ENCODE measurements around the gene DENND6B. TPM values are rescaled to one million over a fixed set of nuclear protein-coding genes. Genes with fewer than 3 reads are reported as not detected.
A peak's percentile ranks its signal among the peaks of the same experiment; 100 is the strongest.

Gene DENND6B
- total RNA-seq, 2 donors from 2014 or later = 9.6 to 19.6 TPM

- intact Hi-C loops (cut with DNase I) = no loop called here
- Histone ChIP-seq H3K27ac (no peak overlapping the region), H3K9me3 (no peaks in the 10 kb centered on the region), H3K27me3 (replicated peaks; ENCODE audit: insufficient read depth) (no peaks in the 10 kb centered on the region), H3K36me3 (peaks cover 23 to 58% of the 10 kb centered on the region in 2 donors), H3K4me1 (replicated peaks) (peaks cover 14% of the 10 kb centered on the region), H3K4me3 (no peak overlapping the region)
- DNase-seq (ENCODE audit: low spot score) = no peak
- no peak for TF ChIP-seq CTCF (IDR thresholded peaks at IDR 0.05)
- no peak for TF ChIP-seq POLR2AphosphoS5 (IDR thresholded peaks at IDR 0.05)
- no peak for TF ChIP-seq POLR2A (IDR thresholded peaks at IDR 0.05)
- 79% methylated on average over 20 of the region's 21 CpGs for WGBS
Measured at GRCh38 chr22:50286275-50286674, 40.5 kb downstream of the DENND6B start.

- H3K27me3 ChIP-seq (replicated peaks; ENCODE audit: insufficient read depth) = no peaks in the 10 kb centered on the region
- intact Hi-C loops (cut with DNase I) = no loop called here
- no peak for TF ChIP-seq POLR2A (IDR thresholded peaks at IDR 0.05)
- no peaks in the 10 kb centered on the region for H3K9me3 ChIP-seq
- DNase-seq (ENCODE audit: low spot score) = no peak
- peaks cover 14% of the 10 kb centered on the region for H3K4me1 ChIP-seq (replicated peaks)
- no peak overlapping the region for H3K27ac ChIP-seq
- WGBS = 88% methylated on average over 30 of the region's 34 CpGs
- peaks cover 27 to 64% of the 10 kb centered on the region in 2 donors for H3K36me3 ChIP-seq
- H3K4me3 ChIP-seq = no peak overlapping the region
Measured at GRCh38 chr22:50285568-50286229, 41.1 kb downstream of the DENND6B start.

DNA sequence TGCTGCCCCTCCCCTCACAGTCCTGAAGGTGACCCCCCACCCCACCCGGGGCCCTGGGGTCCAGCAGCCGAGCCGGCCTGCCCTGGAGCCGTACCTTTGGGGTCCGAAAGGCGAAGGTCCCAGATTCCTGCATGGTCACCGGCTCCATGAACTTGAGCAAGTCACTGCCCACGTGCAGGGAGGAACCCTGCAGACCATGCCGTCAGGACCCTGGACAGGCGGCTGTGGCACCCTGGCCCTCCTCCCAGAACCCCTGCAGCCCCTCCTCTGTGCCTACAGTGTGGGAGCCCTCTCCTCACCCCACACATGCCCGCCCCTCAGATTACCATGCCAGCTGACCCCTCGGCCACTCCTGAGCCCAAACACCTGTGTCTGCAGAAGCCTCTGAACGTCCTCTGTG lies 42.3 kb downstream of the DENND6B start:
- 80% methylated on average over 12 of the region's 13 CpGs for WGBS
- Histone ChIP-seq H3K4me1 (replicated peaks) (peaks cover 14% of the 10 kb centered on the region), H3K36me3 (peaks cover 37 to 68% of the 10 kb centered on the region in 2 donors), H3K9me3 (no peaks in the 10 kb centered on the region), H3K4me3 (no peak overlapping the region), H3K27me3 (replicated peaks; ENCODE audit: insufficient read depth) (no peaks in the 10 kb centered on the region), H3K27ac (no peak overlapping the region)
- no peak for TF ChIP-seq POLR2AphosphoS5 (IDR thresholded peaks at IDR 0.05)
- TF ChIP-seq POLR2A (IDR thresholded peaks at IDR 0.05) = no peak
- TF ChIP-seq CTCF (IDR thresholded peaks at IDR 0.05) = no peak
- intact Hi-C loops (cut with DNase I) = no loop called here
- DNase-seq (ENCODE audit: low spot score) = no peak

- intact Hi-C loops (cut with DNase I) = no loop called here
- Histone ChIP-seq H3K27ac (peak overlapping the region in 1 of 2 donors; percentile 63), H3K4me3 (no peak overlapping the region), H3K4me1 (replicated peaks) (peaks cover 14% of the 10 kb centered on the region), H3K9me3 (no peaks in the 10 kb centered on the region), H3K27me3 (replicated peaks; ENCODE audit: insufficient read depth) (no peaks in the 10 kb centered on the region), H3K36me3 (peaks cover 33 to 65% of the 10 kb centered on the region in 2 donors)
- no peak for DNase-seq (ENCODE audit: low spot score)
- TF ChIP-seq POLR2A (IDR thresholded peaks at IDR 0.05) = no peak
- no peak for TF ChIP-seq POLR2AphosphoS5 (IDR thresholded peaks at IDR 0.05)
- no peak for TF ChIP-seq CTCF (IDR thresholded peaks at IDR 0.05)
- 86% methylated on average over 30 of the region's 30 CpGs for WGBS
Measured at GRCh38 chr22:50283821-50284220, 43.0 kb downstream of the DENND6B start.

DNA sequence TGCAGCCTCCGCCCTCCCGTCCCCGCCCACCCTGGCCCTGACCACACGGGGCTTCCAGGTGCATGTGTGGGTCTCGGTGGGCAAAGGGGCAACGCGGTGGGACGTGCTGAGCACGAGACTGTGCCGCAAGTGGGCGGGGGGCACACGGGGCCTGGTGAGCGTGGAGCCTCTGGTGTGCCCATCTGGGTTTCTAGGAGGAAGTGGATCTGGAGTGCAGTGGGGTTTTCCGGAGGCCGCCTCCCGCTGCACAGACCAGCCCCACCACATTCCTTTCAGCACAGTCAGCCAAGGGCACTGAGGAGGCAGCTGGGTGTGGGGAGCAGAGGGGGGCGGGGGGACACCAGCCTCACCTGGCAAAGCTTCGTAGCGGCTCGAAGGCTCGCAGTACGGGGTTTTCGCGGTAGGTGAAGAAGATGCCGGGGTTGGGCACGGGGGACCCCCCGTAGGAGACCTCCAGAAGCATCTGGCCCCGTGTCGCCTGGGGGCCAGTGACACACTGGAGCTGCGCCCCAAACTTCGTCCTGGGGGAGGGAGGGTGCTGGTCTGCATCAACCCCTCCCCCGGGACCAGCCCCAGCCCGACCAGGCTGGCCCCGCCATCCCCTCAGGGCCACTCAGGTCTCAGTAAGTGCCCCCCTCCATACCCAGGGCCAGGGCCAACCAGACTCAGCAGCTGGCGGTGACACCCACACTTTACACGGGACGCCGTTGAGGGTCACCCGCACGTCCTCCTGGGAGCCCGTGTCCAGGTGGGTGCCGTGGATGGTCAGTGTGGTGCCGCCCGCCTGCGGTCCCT lies 44.3 kb downstream of the DENND6B start:
- peak overlapping the region in 1 of 2 donors; percentile 8 for H3K4me3 ChIP-seq
- H3K4me1 ChIP-seq (replicated peaks) = peaks cover 14% of the 10 kb centered on the region
- peaks cover 35 to 64% of the 10 kb centered on the region in 2 donors for H3K36me3 ChIP-seq
- no peaks in the 10 kb centered on the region for H3K27me3 ChIP-seq (replicated peaks; ENCODE audit: insufficient read depth)
- no peaks in the 10 kb centered on the region for H3K9me3 ChIP-seq
- peak overlapping the region; percentile 63 to 70 for H3K27ac ChIP-seq
- DNase-seq (ENCODE audit: low spot score) = peak; percentile 90
- intact Hi-C loops (cut with DNase I) = no loop called here
- TF ChIP-seq POLR2AphosphoS5 (IDR thresholded peaks at IDR 0.05) (peak; percentile 81), CTCF (IDR thresholded peaks at IDR 0.05) (no peak)
- 59% methylated on average over 28 of the region's 45 CpGs for WGBS
